DLD1 (cell line): ENCODE data around the gene AKT1.

Experiments
- in situ Hi-C: cut with HindIII; loops from 2 replicates; pipeline ENCODE4 v1.10.0; 2017; ENCODE audit warnings: low sequenced_read_pairs

The AKT1 gene

DNA sequence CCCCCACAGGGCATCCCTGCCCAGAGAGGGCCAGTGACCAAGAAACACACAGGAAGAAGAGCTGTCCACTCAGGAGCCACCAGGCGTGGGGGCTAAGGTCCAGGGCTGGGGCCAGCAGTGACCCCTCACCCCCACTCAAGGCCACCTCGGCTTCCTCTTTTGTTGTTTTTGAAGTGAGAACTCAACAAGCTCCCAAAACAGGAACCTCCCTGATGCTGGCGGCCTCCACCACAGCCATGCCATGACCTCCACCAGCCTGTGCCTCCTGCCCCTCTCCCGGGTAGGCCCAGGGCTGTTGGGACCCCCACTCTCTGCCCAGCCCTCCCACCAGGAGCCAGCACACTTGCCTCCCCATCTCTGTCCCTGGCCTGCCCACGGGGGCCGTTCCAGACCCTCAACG is 7.8 kb downstream of the AKT1 start:
- in situ Hi-C loops = no loop called here

DNA sequence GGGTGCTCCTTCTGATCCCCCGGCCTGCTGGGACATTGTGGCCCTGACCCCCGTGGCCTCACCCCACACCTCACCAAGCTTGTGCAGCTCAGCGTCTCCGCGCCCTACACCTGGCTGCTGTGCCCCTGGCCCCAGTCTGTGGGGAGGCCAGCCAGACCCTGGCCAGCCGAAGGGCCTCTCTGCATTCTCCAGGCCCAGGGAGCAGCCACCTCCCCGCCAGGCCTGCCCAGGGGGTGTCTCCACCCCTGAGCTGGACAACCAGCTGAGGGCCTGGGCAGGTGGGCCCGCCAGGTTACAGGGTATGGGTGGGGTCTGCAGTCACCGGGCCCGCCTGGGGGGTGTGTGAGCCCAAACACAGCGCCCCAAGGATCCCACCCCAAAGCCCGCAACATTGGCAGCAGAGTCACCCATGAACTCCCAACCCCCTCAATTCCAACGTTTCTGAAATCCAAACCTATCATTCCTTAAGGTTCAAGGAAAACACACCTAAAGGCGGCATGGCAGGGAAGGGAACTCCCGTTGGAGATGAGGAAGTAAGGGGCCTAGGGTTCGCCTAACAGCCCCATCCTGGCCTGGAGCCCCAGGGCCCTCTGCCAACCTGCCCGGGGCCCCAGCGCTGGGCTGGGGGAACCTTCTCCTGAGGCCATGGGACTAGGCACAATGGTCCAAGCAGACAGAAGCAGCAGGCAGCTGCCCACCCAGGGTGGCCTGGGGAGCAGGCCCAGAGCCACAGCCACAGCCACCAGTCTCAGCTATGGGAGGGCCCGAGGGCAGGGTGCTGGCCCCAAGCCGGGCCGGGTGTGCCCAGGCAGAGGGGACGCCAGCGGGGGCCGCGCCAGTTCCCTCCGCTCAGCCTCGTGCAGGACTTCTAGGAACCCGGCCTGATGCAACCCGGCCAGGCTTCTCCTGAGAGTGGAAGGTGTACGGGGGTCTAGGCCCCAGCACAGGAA is 8.5 kb downstream of the AKT1 start:
- in situ Hi-C loops = no loop called here

DNA sequence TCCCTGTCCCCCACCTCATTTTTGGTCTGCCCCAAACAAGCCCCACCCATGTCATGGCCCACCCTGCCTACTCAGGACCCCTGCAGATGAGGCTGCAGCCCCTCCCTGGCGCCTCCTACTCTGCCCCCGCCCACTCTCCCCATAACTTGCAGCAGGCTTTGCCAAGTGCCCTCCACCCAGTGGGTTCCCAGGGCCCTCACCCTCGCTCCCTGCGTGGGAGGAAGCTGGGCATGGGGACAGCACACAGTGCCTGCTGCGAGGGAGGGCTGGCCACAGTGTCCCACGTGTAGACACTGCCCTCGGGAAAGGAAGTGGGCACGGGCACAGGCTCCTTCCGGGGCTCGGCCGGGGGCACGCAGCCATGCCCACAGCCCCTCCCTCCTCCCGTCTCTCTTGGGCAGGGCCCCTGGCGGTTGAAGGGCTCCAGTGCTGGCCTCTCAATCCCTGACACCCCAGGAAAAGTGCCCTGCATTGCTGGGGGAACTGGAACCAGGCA is 9.4 kb downstream of the AKT1 start:
- in situ Hi-C loops = no loop called here

DNA sequence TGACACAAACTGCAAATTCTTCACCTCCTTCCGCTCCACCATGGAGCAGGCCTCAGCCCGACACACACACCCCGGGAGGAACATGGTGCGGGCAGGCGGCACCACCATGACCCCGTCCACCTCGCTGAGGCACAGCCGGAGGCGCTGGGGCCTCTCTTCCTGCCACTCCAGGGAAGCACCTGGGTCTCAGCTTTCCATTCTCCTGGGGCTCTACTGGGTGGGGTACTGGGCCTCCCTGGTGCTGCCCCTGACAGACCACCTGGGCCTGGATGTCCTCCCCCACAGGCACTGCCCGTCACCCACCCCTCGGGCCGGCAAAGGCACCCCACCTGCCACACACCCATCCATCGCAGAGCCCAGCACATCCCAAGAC is 9.9 kb downstream of the AKT1 start:
- in situ Hi-C loops = no loop called here

DNA sequence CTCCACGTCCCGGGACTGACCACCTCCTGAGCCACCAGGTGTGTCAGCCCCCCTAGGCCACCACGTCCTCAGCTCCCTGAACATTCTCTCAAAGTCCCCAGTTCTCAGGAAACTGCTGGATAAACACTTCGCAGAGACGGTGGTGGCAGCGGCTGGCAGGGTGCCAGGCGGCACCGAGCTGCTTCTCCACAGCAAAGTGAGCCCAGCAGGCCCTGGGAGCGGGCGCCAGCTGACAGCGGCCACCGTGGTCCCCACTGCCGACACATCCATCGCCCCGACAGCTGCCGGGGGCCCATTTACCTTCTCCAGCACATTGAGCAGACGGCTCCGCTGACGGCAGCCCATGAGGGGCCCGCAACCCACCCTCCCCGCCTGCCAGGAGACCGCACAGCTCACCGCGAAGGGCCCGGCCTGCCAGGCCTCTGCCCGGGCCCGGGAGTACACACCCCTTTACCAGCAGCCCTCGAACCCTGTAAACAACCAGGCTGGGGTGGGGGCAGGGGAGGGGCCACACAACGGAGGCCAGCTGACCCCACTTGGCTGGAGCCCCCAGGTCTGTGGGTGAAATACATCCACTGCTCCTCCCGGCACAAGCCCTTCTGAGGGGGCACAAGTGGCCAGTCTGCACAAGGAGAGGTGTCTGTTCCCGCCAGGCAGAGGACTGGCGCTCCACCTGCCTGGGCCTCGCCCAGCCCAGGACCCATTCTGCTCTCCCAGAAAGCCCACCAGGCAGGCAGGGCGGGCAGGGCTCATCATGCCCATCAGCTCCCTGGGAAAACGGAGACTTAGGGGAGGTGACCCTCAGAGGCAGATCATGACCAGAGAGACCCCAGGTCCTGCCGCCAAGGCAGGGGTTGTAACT is 10.5 kb downstream of the AKT1 start:
- in situ Hi-C loops = no loop called here

DNA sequence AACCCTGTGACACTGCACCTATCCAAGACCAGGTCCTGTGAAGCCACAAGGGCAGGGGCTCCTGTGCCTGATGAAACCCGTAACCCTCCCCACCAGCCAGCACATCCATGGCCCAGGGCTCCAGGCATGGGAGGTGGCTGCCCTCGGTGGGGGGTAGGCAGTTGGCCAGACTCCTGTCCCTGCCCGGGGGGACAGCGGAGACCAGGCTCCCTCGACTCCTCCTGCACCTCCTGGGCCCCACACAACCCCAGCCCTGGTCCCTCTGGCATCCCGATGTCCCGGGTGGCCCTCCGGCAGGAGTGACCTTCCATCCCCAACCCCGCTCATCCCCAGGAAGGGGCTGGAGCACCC is 11.4 kb downstream of the AKT1 start:
- in situ Hi-C loops = no loop called here

DNA sequence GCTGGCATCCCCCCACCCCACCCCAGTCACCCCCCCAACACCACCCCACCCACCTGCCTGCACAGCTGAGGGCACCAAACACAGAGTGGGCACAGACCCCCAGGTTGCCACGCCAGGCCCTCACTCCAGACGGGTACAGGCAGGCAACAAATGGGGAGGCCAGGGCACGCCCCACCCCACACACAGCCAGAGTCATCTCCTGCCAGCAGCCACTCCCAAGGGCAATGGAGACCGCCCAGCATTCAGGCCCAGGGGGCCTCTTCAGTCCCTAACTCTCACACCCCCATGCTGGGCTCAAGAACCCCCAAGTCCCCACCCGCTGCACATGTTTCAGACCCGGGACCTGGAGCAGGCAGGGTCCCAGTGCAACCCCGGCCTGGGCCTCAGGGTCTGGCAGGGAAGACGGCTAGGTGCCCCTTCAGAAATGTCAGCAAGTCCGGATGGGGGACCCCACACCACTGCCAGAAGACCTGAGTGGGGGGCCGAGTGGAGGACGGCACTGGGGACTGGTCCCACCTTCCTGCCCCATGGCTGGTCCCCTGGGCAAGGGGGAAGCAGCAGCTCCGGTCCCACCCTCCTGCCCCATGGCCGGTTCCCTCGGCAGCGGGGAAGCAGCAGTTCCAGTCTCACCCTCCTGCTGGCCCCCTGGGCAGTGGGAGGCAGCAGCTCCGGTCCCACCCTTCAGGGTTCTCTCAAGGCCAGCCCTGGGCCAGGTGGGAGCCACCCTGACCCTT is 11.9 kb downstream of the AKT1 start:
- in situ Hi-C loops = no loop called here

DNA sequence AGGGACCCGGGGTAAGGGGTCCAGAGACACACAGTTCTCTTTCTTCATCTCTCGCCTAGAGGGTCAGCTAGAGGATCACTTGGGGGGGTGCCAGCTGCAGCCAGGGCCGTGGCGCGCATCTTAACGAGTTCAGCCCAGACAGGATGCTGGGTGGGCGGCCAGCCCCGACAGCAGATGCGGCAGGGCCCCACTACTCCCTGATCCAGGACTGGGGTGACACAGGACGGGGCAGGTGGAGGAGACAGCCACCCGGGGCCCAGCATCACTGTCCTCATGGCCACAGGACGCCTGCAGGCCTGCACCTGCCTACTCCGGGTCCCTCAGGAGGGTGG is 12.8 kb downstream of the AKT1 start:
- in situ Hi-C loops = no loop called here

DNA sequence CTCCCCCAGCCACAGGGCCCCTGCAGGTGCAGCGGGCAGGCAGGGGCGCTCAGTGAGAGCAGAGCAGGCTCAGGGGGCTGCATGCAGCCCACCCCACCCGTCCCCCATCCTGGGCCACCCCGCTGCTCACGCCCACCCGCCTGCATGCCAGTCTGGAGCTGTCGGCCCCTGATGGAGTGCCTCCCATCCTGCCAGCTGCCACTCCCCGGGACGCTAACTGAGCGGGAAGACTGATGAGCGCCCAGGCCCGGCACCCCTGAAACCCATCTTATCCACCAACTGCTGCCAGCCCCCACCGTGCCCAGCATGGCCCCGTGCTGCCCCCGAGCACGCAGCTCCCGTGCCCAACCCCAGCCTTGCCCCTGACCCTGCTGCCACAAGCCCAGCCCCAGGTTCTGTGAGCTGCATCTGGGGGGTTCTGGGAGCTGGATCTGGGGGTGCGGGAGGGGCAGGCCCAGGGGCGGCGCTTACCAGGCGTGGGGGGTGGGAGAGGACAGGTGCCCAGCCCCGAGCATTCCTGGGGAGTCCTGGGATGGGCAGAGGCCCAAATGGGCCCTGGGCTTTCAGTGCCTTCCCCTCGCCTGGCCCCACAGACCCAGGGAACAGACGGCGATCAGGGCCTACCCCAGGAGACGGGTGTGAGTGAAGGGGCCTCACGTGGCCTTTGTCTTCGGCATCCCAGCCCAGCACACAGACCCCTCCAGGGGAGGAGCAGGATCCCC is 13.3 kb downstream of the AKT1 start:
- in situ Hi-C loops = no loop called here

DNA sequence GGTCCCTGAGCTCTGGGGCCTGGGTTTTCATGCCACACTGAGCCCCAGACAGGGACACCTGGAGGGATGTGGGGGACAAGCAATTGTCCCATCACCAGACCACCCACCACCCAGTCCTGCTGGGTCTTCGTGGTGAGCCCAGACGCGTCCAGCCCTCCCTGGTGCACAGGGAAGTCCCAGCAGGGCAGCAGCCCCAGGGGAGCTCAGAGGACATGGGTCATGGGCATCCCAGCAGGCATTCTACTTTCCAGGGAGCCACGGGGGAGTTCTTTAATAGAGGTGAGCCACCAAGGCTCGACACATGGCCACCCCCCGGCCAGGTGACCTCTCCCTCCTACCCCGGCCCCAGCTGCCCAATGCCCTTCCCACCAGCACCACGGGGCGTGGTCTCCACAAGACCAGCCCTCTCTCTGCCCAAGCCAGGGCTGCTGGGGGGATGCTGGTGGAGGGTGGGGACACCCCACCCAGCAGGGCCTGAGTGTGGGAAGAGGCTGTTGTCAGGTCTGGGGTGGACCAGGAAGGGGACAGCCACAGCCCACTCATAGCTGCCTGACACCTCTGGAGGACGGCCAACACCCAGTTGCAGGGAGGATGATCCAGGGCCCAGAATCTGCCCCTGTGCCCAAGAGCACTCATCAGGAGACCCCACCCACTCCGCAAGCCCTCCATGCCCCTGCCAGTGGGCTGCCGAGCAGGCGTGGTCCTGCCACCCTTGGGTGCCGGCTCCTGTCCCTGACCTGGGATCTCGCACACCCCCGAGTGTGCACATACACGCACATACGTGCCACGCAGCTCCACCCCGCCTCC is 14.1 kb downstream of the AKT1 start:
- in situ Hi-C loops = no loop called here

DNA sequence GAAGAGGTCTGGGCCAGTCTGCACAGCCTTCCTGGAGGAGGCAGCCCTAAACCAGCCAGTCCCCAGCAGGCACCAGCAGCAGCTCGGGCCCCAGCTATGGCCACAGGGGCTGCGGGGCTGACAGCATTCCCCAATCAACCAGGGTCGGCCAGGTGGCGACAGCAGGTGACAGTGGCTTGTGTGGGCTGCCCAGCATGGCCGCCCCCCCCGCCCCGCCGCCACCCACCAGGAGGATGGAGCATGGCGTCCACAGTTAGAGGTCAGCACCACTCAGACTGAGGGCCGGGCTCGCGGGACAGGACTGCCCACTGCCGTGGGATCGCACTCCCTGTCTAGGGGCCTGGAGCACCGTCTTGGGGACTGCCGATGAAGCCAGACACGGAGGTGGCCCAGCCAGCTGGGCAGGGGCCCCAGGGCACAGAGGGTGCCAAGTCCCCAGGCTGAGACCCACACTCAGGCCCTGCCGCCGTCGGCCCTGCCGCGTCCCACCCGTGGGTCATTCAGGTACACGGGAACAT is 15.0 kb downstream of the AKT1 start:
- in situ Hi-C loops = no loop called here

DNA sequence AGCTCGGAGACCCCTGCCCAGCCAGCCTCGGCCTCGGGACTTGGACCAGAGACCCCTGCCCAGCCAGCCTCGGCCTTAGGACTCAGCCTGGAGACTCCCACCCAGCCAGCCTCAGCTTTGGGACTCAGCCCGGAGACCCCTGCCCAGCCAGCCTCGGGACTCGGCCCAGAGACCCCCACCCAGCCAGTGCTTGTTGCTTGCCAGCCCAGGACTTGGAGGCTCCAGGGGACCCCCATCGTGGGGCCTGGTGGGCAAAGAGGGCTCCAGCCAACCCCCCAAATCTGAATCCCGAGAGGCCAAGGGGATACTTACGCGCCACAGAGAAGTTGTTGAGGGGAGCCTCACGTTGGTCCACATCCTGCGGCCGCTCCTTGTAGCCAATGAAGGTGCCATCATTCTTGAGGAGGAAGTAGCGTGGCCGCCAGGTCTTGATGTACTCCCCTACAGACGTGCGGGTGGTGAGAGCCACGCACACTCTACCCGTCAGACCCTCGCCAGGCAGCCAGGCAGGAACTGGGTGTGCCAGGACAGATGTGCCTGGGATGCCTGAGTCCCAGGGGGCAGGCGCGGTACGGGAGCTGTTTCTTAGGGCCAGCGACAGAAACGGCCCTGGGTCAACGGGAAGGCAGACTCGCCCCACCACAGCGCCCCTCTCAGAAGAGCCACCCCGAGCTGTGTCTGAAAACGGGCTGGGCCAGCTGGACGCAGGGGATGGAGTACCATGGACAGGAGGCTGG is 15.6 kb downstream of the AKT1 start:
- in situ Hi-C loops = no loop called here

DNA sequence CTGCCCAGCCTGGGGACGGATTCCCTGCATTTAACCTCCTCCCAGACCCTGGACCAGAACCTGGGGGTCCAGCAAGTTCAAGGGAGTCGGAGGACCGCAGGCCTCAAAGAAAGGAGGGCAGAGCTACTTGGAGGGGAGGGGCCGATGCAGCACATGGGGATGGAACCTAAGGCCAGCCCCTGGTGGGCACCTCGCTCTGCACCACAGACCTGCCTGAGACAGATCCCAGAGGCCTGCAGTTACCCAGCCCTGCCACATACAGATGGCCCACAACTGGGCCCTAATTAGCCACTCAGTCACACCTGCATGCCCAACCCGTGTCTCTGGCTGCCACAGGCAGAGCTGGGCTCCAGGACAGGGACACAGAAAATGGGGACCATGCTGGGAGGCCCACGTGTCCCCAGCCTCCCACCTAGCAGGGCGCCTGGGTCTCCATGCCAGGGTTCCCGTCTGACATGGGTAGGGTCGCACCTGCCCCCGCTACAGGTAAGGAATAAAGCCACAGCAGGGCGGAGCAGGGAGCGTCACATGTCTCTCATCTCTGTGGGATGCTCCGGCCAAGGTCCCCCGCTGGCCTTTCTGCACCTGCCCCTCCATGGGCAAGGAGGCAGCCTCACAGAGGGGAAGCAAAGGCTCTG is 16.7 kb downstream of the AKT1 start:
- in situ Hi-C loops = no loop called here

DNA sequence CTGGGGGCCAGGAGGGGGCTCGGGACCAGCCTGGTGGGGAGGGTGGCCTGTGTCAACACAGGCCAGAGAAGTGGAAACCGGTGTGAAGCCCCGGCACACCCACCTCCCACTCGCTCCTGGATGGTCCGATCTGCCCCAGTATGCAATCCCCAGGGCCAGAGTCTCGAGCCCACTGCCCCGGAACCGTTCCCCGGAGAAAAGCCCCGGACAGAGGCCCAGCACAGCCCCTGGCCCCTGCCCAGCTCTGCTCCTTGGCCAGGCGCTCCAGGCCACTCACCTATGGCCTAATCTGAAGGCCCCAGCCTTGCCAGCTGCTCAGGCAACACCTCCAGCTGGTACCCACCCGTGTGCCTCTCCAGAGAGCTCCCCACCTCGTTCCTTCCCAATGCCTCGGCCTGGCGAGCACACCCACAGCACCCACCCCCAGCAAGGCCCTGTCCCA is 17.7 kb downstream of the AKT1 start:
- in situ Hi-C loops = no loop called here

DNA sequence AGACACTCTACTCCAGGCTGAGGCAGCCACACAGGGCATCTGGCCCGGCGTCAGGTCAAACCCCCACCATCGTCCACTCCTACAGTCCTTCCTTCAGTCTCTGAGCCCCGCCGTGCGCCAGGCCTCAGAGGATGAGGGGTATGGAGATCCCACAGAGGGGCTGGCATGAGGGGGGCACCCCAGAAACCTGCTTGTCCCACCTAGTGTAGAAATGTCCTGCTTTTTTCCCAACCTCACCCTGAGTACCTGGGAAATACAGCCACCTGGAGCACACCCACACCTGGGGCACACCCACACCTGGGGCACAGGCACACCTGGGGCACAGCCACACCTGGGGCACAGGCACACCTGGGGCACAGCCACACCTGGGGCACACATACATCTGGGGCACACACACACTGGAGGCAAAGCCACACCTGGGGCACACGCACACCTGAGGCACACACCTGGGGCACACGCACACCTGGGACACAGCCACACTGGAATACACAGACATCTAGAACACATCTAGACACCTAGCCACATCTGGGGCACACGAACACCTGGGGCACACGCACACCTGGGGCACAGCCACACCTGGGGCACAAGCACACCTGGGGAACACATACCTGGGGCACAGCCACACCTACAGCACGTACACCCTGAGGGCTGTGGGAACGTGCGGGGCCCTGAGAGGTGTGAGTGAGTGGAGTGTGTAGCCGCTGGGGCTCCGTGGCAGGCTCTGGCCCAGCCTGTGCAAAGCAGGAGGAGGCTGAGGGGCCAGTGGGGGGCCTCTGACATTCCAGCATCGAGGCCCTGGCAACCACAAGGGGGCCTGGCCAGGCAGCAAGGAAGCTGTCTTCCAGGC is 18.4 kb downstream of the AKT1 start:
- in situ Hi-C loops = no loop called here

DNA sequence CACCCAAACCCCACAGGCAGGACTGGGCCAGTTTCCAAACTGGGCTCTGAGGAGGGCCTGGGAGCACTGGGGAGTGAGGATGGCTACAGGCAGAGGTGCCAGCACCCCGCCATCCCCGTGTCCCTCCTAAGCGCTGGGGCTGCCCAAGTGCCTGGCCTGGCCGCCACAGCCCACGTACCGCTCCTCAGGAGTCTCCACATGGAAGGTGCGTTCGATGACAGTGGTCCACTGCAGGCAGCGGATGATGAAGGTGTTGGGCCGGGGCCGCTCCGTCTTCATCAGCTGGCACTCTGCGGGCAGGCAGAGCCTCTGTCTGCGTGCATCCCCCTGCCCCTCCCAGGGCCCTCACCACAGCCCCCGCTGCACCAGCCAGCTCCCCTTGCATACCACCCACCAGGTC is 19.1 kb downstream of the AKT1 start:
- in situ Hi-C loops = no loop called here

DNA sequence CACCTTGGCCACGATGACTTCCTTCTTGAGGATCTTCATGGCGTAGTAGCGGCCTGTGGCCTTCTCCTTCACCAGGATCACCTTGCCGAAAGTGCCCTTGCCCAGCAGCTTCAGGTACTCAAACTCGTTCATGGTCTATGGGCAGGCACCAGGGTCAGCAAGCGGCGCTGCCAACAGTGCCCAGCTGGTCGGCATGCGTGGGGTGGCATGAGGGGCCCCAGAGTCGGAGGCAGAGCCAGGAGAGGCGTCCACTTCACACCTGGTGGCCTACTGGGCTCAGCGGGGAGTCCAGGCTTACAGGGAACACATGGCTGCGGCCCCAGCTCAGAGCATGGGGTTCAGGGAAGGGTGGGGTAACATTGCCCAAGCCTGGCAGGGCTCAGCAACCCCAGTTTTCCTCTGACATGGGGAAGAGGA is 20.5 kb downstream of the AKT1 start:
- in situ Hi-C loops = no loop called here
